A549 (cell line): Measurements from ENCODE around the gene NPFFR1. TPM values are rescaled to one million over a fixed set of nuclear protein-coding genes. Genes with fewer than 3 reads are reported as not detected.

Experiments
- ATAC-seq, 2 experiments: fragments of 200-7000 bp in 1 of 2; fragments of >200 bp in 1 of 2; cut with Nextera tagmentation in 1 of 2; cut with Tn5 transposase in 1 of 2; 3 replicates each; pipeline versions ENCODE4 v1.8.0 to v1.9.1; 2018 to 2020; ENCODE audit warnings: mild to moderate bottlenecking in 1 of 2, moderate library complexity in 1 of 2
- CTCF ChIA-PET: fragments of 300-600 bp; sonication (Branson Sonifier 250); formaldehyde crosslinking; extraction: SDS; loops from one replicate; lab custom pipeline; 2021; ENCODE audit warnings: antibody characterized with exemption, inconsistent platforms; lab: Yijun Ruan, JAX
- POLR2A ChIA-PET: fragments of 350-600 bp; formaldehyde crosslinking; extraction: SDS; loops from one replicate; lab custom pipeline; 2021; ENCODE audit warnings: antibody characterized with exemption, inconsistent platforms; lab: Yijun Ruan, JAX
- DNase-seq, 2 experiments: peaks; one replicate each; pipeline versions ENCODE4 v3.0.0 to v3.0.0-alpha.2; 2011 to 2016; ENCODE audit warnings: low read depth in 1 of 2, low spot score in 1 of 2
- FAIRE-seq: peaks from 2 replicates; lab custom pipeline; 2011; peaks lifted over from hg19 to GRCh38; lab: Jason Lieb, UNC
- H3K27ac ChIP-seq, 2 experiments: fragments of >200 bp; sonication (Bioruptor Twin); formaldehyde crosslinking; 3 replicates each; pipeline ENCODE4 v1.5.1; 2016 to 2017
- H3K4me1 ChIP-seq: fragments of >200 bp; sonication (Bioruptor Twin); formaldehyde crosslinking; 3 replicates; pipeline ENCODE4 v1.6.1; 2016
- H3K4me2 ChIP-seq: fragments of >200 bp; sonication (Bioruptor Twin); formaldehyde crosslinking; 3 replicates; pipeline ENCODE4 v1.6.1; 2016
- H3K4me3 ChIP-seq: fragments of >200 bp; sonication (Bioruptor Twin); formaldehyde crosslinking; 3 replicates; pipeline ENCODE4 v1.5.1; 2016
- H3K9me3 ChIP-seq: fragments of >200 bp; sonication (Bioruptor Twin); formaldehyde crosslinking; 3 replicates; pipeline ENCODE4 v1.6.1; 2016
- CBX8 ChIP-seq: fragments of 200-600 bp; sonication (generic); IDR thresholded peaks from 2 replicates; pipeline ENCODE4 v1.6.1; 2016
- CEBPB ChIP-seq, 2 experiments: fragments of >200 bp in 1 of 2; sonication (Bioruptor Twin) in 1 of 2; formaldehyde crosslinking in 1 of 2; IDR thresholded peaks; 2 replicates each; pipeline ENCODE4 v1.6.1; 2012 to 2016
- CHD4 ChIP-seq: fragments of 200-600 bp; sonication (generic); IDR thresholded peaks from 2 replicates; pipeline ENCODE4 v1.6.1; 2016; ENCODE audit warnings: antibody characterized with exemption, mild to moderate bottlenecking, borderline replicate concordance
- EHMT2 ChIP-seq: fragments of 200-600 bp; sonication (generic); IDR thresholded peaks from 2 replicates; pipeline ENCODE4 v1.6.1; 2016; ENCODE audit warnings: antibody characterized with exemption, low read depth, mild to moderate bottlenecking, moderate library complexity
- EP300 ChIP-seq, 2 experiments: fragments of >200 bp; sonication (Bioruptor Twin); formaldehyde crosslinking; IDR thresholded peaks; 2 replicates in 1 of 2; 3 replicates in 1 of 2; pipeline ENCODE4 v1.6.1; 2016 to 2017
- ESRRA ChIP-seq: fragments of 150-350 bp; IDR thresholded peaks from 2 replicates; pipeline ENCODE4 v1.6.1; 2014; ENCODE audit warnings: mild to moderate bottlenecking, low read length, borderline replicate concordance
- FOSL2 ChIP-seq, 2 experiments: fragments of 450-650 bp in 1 of 2; fragments of >200 bp in 1 of 2; sonication (Bioruptor Twin) in 1 of 2; formaldehyde crosslinking; IDR thresholded peaks; 2 replicates each; pipeline versions ENCODE4 v1.5.0 to v1.6.1; 2016 to 2020; ENCODE audit warnings: mild to moderate bottlenecking in 1 of 2, moderate library complexity in 1 of 2
- FOXS1 ChIP-seq: fragments of 250-450 bp; sonication (Bioruptor Pico); IDR thresholded peaks from 2 replicates; pipeline ENCODE4 v1.5.0; 2020; ENCODE audit warnings: mild to moderate bottlenecking, moderate library complexity
- GATA3 ChIP-seq: IDR thresholded peaks from 2 replicates; pipeline ENCODE4 v1.6.1; 2012; ENCODE audit warnings: borderline replicate concordance
- HDAC2 ChIP-seq: fragments of 200-600 bp; sonication (generic); IDR thresholded peaks from 2 replicates; pipeline ENCODE4 v1.6.1; 2016
- HOXB5 ChIP-seq: fragments of 250-450 bp; sonication (Bioruptor Pico); IDR thresholded peaks from 2 replicates; pipeline ENCODE4 v1.5.0; 2020; ENCODE audit warnings: mild to moderate bottlenecking, moderate library complexity
- MAFK ChIP-seq: fragments of 450-650 bp; IDR thresholded peaks from 2 replicates; pipeline ENCODE4 v1.6.1; 2014; ENCODE audit not compliant: partially characterized antibody
- MYC ChIP-seq: IDR thresholded peaks from 2 replicates; pipeline ENCODE4 v1.6.1; 2012; ENCODE audit warnings: mild to moderate bottlenecking, inconsistent platforms, low read length, improper control_type of control experiment, borderline replicate concordance
- NFE2L2 ChIP-seq: fragments of 150-350 bp; conservative IDR thresholded peaks from 2 replicates; pipeline ENCODE4 v1.6.1; 2014; ENCODE audit warnings: low read length
- POLR2A ChIP-seq: IDR thresholded peaks from 2 replicates; pipeline ENCODE4 v1.6.1; 2012; ENCODE audit warnings: mild to moderate bottlenecking, low read length
- POLR2AphosphoS2 ChIP-seq: conservative IDR thresholded peaks from 2 replicates; pipeline ENCODE4 v1.6.1; 2012; ENCODE audit warnings: low read length, improper control_type of control experiment, inconsistent platforms
- RAD21 ChIP-seq, 2 experiments: fragments of >200 bp in 1 of 2; sonication (Bioruptor Twin) in 1 of 2; formaldehyde crosslinking in 1 of 2; IDR thresholded peaks in 1 of 2; conservative IDR thresholded peaks in 1 of 2; 2 replicates in 1 of 2; 3 replicates in 1 of 2; pipeline ENCODE4 v1.6.1; 2012 to 2018; ENCODE audit warnings: inconsistent platforms in 1 of 2
- RARB ChIP-seq: fragments of 250-450 bp; sonication (Bioruptor Pico); IDR thresholded peaks from 2 replicates; pipeline ENCODE4 v1.8.0; 2021; ENCODE audit warnings: mild to moderate bottlenecking, moderate library complexity
- RFX5 ChIP-seq: fragments of 450-650 bp; IDR thresholded peaks from 2 replicates; pipeline ENCODE4 v1.7.1; 2014; ENCODE audit warnings: antibody characterized with exemption, mild to moderate bottlenecking, moderate library complexity
- SMC3 ChIP-seq: fragments of >200 bp; sonication (Bioruptor Twin); formaldehyde crosslinking; IDR thresholded peaks from 3 replicates; pipeline ENCODE4 v1.6.1; 2018; ENCODE audit warnings: inconsistent platforms
- TP53 ChIP-seq: fragments of 250-450 bp; sonication (Bioruptor Pico); IDR thresholded peaks from 2 replicates; pipeline ENCODE4 v1.5.0; 2021; ENCODE audit warnings: mild to moderate bottlenecking, moderate library complexity
- ZC3H11A ChIP-seq: fragments of 450-650 bp; IDR thresholded peaks from 2 replicates; pipeline ENCODE4 v1.6.1; 2014; ENCODE audit warnings: antibody characterized with exemption, mild to moderate bottlenecking
- ZFP36 ChIP-seq: fragments of 450-650 bp; IDR thresholded peaks from 2 replicates; pipeline ENCODE4 v1.6.1; 2014; ENCODE audit warnings: borderline replicate concordance; ENCODE audit not compliant: partially characterized antibody
- ZNF302 ChIP-seq: fragments of 250-450 bp; sonication (Bioruptor Pico); IDR thresholded peaks from 2 replicates; pipeline ENCODE4 v1.9.0; 2021; ENCODE audit warnings: inconsistent platforms, mild to moderate bottlenecking, moderate library complexity
- WGBS: methylation state at CpG from one replicate; pipeline ENCODE4 v1.1.6; 2017; ENCODE audit errors: missing lambda C conversion rate; 5-methylcytosine and 5-hydroxymethylcytosine counted together
- polyA plus RNA-seq, 4 experiments: library from polyadenylated mRNA; depleted of rRNA in 3 of 4; stranded (reverse); fragments of >200 nt; fragmentation: RNase III in 1 of 4; extraction: RNeasy Plus Mini Kit Qiagen cat#74134 plus additional on column Dnase treatment in 1 of 4; gene quantifications; 2 replicates in 3 of 4; 3 replicates in 1 of 4; pipeline ENCODE4 v1.2.3, GENCODE V29; 2011 to 2017
- TF ChIP-seq, protein P1 (sequence below): IDR thresholded peaks from 2 replicates; pipeline ENCODE4 v1.6.1; 2012
- TF ChIP-seq, protein P2 (sequence below): fragments of 250-450 bp; sonication (Bioruptor Pico); IDR thresholded peaks from 2 replicates; pipeline ENCODE4 v1.5.0; 2021; ENCODE audit warnings: mild to moderate bottlenecking, moderate library complexity, borderline replicate concordance
- TF ChIP-seq, protein P3 (sequence below): fragments of 450-650 bp; IDR thresholded peaks from 2 replicates; pipeline ENCODE4 v1.6.1; 2014; ENCODE audit warnings: antibody characterized with exemption
- TF ChIP-seq, protein P4 (sequence below): fragments of >200 bp; sonication (Bioruptor Twin); formaldehyde crosslinking; IDR thresholded peaks from 2 replicates; pipeline ENCODE4 v1.6.1; 2016
- TF ChIP-seq, protein P5 (sequence below): fragments of >200 bp; sonication (Bioruptor Twin); formaldehyde crosslinking; IDR thresholded peaks from 3 replicates; pipeline ENCODE4 v1.5.1; 2016
- TF ChIP-seq, protein P6 (sequence below): IDR thresholded peaks from 2 replicates; pipeline ENCODE4 v1.6.1; 2012; ENCODE audit warnings: low read depth, borderline replicate concordance

NPFFR1 gene
- polyA plus RNA-seq, 2 of the 4 experiments (the other 2 are of a cell fraction): not detected

DNA sequence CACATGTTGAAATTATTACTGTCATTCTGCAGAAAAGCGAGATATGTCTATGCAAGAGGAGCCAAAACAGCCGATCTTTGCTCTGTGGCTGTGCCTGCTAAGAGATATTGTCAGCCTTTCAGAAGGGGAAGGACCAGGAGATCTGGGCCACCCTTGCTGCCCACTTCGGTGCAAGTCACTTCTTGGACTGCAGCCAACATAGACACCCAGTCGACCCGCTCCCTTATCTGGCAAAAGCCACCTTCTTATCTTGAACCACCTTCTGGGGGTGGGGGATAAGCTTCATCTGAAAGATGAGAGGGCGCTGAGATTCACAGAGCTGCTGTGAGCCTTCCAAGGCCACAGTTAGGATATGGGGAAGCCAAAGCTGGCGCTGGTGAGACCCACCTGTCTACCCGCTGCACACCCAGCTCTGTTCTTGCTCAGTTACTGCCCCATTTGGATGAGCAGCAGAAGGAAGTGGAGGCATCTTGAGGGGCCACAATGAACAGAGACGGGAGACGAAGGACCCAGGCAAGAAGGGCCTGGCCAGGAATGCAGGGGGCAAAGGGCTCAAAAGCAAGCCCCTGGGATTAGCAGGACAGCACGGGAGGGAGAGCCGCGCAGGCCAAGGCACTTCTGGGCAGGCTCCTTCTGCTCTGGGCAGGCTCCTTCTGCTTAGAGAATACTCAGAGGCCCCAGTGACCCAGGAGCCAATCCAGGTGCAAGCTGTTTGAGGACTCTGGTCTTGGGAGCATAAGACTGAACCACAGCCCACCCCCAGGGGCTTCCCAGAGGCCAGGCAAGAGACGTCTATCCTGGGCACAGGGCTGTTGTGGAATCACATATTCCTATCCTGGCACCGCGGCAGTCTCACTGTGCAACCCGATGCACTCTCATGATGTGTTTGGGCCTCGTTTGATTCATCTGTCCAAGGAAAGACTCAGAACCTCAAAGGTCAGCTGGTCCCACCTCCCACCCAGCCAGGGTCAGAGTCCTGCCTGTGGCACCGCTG is 38.4 kb upstream of the NPFFR1 start:
- no peak overlapping the region for H3K27ac ChIP-seq
- no peak for TF ChIP-seq HOXB5 (CRISPR knock-in tag)
- TF ChIP-seq RARB (CRISPR knock-in tag): no peak
- TF ChIP-seq POLR2AphosphoS2: no peak
- TF ChIP-seq, protein P1, sequence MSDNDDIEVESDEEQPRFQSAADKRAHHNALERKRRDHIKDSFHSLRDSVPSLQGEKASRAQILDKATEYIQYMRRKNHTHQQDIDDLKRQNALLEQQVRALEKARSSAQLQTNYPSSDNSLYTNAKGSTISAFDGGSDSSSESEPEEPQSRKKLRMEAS: no peak
- TF ChIP-seq ZC3H11A: no peak
- TF ChIP-seq, protein P2, sequence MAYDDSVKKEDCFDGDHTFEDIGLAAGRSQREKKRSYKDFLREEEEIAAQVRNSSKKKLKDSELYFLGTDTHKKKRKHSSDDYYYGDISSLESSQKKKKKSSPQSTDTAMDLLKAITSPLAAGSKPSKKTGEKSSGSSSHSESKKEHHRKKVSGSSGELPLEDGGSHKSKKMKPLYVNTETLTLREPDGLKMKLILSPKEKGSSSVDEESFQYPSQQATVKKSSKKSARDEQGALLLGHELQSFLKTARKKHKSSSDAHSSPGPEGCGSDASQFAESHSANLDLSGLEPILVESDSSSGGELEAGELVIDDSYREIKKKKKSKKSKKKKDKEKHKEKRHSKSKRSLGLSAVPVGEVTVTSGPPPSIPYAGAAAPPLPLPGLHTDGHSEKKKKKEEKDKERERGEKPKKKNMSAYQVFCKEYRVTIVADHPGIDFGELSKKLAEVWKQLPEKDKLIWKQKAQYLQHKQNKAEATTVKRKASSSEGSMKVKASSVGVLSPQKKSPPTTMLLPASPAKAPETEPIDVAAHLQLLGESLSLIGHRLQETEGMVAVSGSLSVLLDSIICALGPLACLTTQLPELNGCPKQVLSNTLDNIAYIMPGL (CRISPR knock-in tag): no peak
- no peak for TF ChIP-seq ZFP36
- no peak for TF ChIP-seq GATA3
- no peak for TF ChIP-seq RAD21 (conservative IDR thresholded peaks at IDR 0.05 in 1 of 2, IDR thresholded peaks at IDR 0.05 in 1 of 2)
- TF ChIP-seq EHMT2: no peak
- TF ChIP-seq RFX5: no peak
- no peak for TF ChIP-seq MYC
- TF ChIP-seq FOSL2 (IDR thresholded peaks at IDR 0.05): no peak
- TF ChIP-seq FOSL2 (CRISPR knock-in tag; IDR thresholded peaks at IDR 0.05): no peak
- TF ChIP-seq POLR2A: no peak
- no peak for TF ChIP-seq HDAC2
- TF ChIP-seq, protein P3, sequence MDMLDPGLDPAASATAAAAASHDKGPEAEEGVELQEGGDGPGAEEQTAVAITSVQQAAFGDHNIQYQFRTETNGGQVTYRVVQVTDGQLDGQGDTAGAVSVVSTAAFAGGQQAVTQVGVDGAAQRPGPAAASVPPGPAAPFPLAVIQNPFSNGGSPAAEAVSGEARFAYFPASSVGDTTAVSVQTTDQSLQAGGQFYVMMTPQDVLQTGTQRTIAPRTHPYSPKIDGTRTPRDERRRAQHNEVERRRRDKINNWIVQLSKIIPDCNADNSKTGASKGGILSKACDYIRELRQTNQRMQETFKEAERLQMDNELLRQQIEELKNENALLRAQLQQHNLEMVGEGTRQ: no peak
- TF ChIP-seq ESRRA: no peak
- TF ChIP-seq CEBPB (IDR thresholded peaks at IDR 0.05): no peak
- TF ChIP-seq FOXS1 (CRISPR knock-in tag): no peak
- H3K9me3 ChIP-seq: no peaks in the 10 kb centered on the region
- no peak overlapping the region for H3K4me2 ChIP-seq
- 87% methylated on average over 18 of the region's 19 CpGs for WGBS
- FAIRE-seq (no peak), ATAC-seq (no peak), DNase-seq (no peak)
- POLR2A ChIA-PET: no interaction called here
- CTCF ChIA-PET: interaction anchor here (0.6 to 2.8 kb wide), 3 partner anchors 42 to 49 kb away, joined by 3 to 16 read pairs (median 4); no protein-coding TSS in a partner anchor
- H3K4me3 ChIP-seq: no peak overlapping the region
- peaks cover 7% of the 10 kb centered on the region; the same call in 1 of the 3 replicates for H3K4me1 ChIP-seq

DNA sequence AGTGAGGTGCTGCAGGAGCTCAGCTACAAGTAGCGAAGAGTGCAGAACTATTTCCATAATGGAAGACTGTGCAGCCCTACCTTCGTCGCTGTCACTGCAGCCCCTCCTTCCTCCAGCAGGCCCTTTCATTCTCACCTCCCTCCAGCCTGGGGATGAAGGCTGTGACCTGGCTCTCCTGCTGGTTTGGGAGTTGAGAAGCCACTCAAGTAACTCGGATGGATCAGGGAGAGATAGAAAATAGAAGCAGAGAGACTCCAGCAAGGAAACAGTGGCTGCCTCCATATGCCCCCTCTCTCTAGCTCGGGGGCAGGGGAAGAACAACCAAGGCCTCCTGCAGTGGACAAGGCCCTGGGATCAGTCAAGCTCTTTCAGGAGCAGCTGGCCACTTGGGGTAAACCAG is 37.4 kb upstream of the NPFFR1 start:
- ChIA-PET CTCF (interaction anchor here (1.2 to 2.8 kb wide), 3 partner anchors 37 to 99 kb away, joined by 3 to 16 read pairs (median 4); partner anchors contain the start of gene NPFFR1), POLR2A (no interaction called here)
- H3K4me3 ChIP-seq: no peak overlapping the region
- 58% methylated on average over 5 of the region's 5 CpGs for WGBS
- no peaks in the 10 kb centered on the region for H3K9me3 ChIP-seq
- ATAC-seq (no peak), DNase-seq (no peak), FAIRE-seq (no peak)
- no peak overlapping the region for H3K4me2 ChIP-seq
- H3K4me1 ChIP-seq: peaks cover 4% of the 10 kb centered on the region; the same call in 1 of the 3 replicates
- H3K27ac ChIP-seq: no peak overlapping the region
- no peak for TF ChIP-seq TP53 (CRISPR knock-in tag)
- no peak for TF ChIP-seq ZNF302 (CRISPR knock-in tag)
- TF ChIP-seq, protein P4, sequence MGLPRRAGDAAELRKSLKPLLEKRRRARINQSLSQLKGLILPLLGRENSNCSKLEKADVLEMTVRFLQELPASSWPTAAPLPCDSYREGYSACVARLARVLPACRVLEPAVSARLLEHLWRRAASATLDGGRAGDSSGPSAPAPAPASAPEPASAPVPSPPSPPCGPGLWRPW: no peak
- TF ChIP-seq, protein P3: no peak
- TF ChIP-seq, protein P5, sequence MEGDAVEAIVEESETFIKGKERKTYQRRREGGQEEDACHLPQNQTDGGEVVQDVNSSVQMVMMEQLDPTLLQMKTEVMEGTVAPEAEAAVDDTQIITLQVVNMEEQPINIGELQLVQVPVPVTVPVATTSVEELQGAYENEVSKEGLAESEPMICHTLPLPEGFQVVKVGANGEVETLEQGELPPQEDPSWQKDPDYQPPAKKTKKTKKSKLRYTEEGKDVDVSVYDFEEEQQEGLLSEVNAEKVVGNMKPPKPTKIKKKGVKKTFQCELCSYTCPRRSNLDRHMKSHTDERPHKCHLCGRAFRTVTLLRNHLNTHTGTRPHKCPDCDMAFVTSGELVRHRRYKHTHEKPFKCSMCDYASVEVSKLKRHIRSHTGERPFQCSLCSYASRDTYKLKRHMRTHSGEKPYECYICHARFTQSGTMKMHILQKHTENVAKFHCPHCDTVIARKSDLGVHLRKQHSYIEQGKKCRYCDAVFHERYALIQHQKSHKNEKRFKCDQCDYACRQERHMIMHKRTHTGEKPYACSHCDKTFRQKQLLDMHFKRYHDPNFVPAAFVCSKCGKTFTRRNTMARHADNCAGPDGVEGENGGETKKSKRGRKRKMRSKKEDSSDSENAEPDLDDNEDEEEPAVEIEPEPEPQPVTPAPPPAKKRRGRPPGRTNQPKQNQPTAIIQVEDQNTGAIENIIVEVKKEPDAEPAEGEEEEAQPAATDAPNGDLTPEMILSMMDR: no peak
- no peak for TF ChIP-seq EP300 (IDR thresholded peaks at IDR 0.05)
- no peak for TF ChIP-seq RAD21 (conservative IDR thresholded peaks at IDR 0.05 in 1 of 2, IDR thresholded peaks at IDR 0.05 in 1 of 2)
- TF ChIP-seq CHD4: no peak
- TF ChIP-seq RARB (CRISPR knock-in tag): no peak
- TF ChIP-seq, protein P6, sequence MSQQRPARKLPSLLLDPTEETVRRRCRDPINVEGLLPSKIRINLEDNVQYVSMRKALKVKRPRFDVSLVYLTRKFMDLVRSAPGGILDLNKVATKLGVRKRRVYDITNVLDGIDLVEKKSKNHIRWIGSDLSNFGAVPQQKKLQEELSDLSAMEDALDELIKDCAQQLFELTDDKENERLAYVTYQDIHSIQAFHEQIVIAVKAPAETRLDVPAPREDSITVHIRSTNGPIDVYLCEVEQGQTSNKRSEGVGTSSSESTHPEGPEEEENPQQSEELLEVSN: no peak
- TF ChIP-seq NFE2L2: no peak
- no peak for TF ChIP-seq FOXS1 (CRISPR knock-in tag)
- TF ChIP-seq FOSL2 (IDR thresholded peaks at IDR 0.05): no peak
- no peak for TF ChIP-seq FOSL2 (CRISPR knock-in tag; IDR thresholded peaks at IDR 0.05)
- no peak for TF ChIP-seq SMC3
- no peak for TF ChIP-seq HOXB5 (CRISPR knock-in tag)
- TF ChIP-seq MYC: no peak
- TF ChIP-seq EHMT2: no peak
- TF ChIP-seq CBX8: no peak
- TF ChIP-seq MAFK: no peak
- TF ChIP-seq, all 56 proteins: peak for 0
